SK-N-MC (cell line): ENCODE results near the gene PITPNC1.

Source experiments
- EZH2 ChIP-seq: fragments of 200-600 bp; sonication (generic); IDR thresholded peaks from one replicate; pipeline ENCODE4 v1.6.1; 2017; ENCODE audit warnings: antibody characterized with exemption
- FOXP2 ChIP-seq: optimal IDR thresholded peaks from 2 replicates; pipeline ENCODE3; 2011; ENCODE audit warnings: mild to moderate bottlenecking, moderate library complexity; ENCODE audit not compliant: insufficient read depth; ENCODE audit errors: extremely low read length, control extremely low read depth
- POLR2AphosphoS5 ChIP-seq: IDR thresholded peaks from 2 replicates; pipeline ENCODE4 v1.6.1; 2012; ENCODE audit warnings: mild to moderate bottlenecking, low read depth, low read length, borderline replicate concordance

GRCh38 chr17:67412032-67412431, 35.0 kb downstream of the PITPNC1 start:
- no peak for TF ChIP-seq POLR2AphosphoS5
- TF ChIP-seq EZH2: no peak
- no peak for TF ChIP-seq FOXP2
